NCI-H748 (cell line): ENCODE results near the gene MAPRE2.

Experiments used
- DNase-seq: peaks from one replicate; lab custom pipeline; 2025; ENCODE audit not compliant: unreplicated experiment; lab: John Stamatoyannopoulos, UW

MAPRE2 gene

GRCh38 chr18:35121038-35121437 is 79.8 kb downstream of the MAPRE2 start:
- DNase-seq = no peak

- peak; percentile 13 for DNase-seq
Observed at GRCh38 chr18:35121531-35121930, 80.3 kb downstream of the MAPRE2 start.

GRCh38 chr18:35122586-35123224 is 81.5 kb downstream of the MAPRE2 start:
- peak; percentile 57 for DNase-seq

GRCh38 chr18:35123811-35124210 is 82.6 kb downstream of the MAPRE2 start:
- no peak for DNase-seq

GRCh38 chr18:35127201-35127600 is 86.0 kb downstream of the MAPRE2 start:
- DNase-seq = no peak

- no peak for DNase-seq
Observed at GRCh38 chr18:35128675-35129074, 87.5 kb downstream of the MAPRE2 start.

GRCh38 chr18:35130236-35130635 is 89.0 kb downstream of the MAPRE2 start:
- DNase-seq = no peak

- no peak for DNase-seq
Observed at GRCh38 chr18:35131387-35132020, 90.3 kb downstream of the MAPRE2 start.

GRCh38 chr18:35132021-35132902 is 91.0 kb downstream of the MAPRE2 start:
- no peak for DNase-seq

GRCh38 chr18:35134190-35134730 is 93.0 kb downstream of the MAPRE2 start:
- no peak for DNase-seq

GRCh38 chr18:35134791-35135531 is 93.7 kb downstream of the MAPRE2 start:
- DNase-seq = no peak

GRCh38 chr18:35136248-35136647 is 95.0 kb downstream of the MAPRE2 start:
- DNase-seq = no peak

- no peak for DNase-seq
Observed at GRCh38 chr18:35136885-35137284, 95.7 kb downstream of the MAPRE2 start.

- no peak for DNase-seq
Observed at GRCh38 chr18:35137632-35138031, 96.4 kb downstream of the MAPRE2 start.

GRCh38 chr18:35138773-35139172 is 97.6 kb downstream of the MAPRE2 start:
- DNase-seq = no peak

- DNase-seq = no peak
Observed at GRCh38 chr18:35139517-35139916, 98.3 kb downstream of the MAPRE2 start.

GRCh38 chr18:35141077-35141476 is 99.9 kb downstream of the MAPRE2 start:
- no peak for DNase-seq

GRCh38 chr18:35141567-35142274 is 100.5 kb downstream of the MAPRE2 start:
- DNase-seq = peak; percentile 34

- no peak for DNase-seq
Observed at GRCh38 chr18:35142275-35142615, 101.0 kb downstream of the MAPRE2 start.
